Measurements from ENCODE around the gene EPHA6. TPM values are rescaled to one million over a fixed set of nuclear protein-coding genes. Genes with fewer than 3 reads are reported as not detected.

The EPHA6 gene
- total RNA-seq, 1 experiment from 2014 or later = 0.61 TPM

DNA sequence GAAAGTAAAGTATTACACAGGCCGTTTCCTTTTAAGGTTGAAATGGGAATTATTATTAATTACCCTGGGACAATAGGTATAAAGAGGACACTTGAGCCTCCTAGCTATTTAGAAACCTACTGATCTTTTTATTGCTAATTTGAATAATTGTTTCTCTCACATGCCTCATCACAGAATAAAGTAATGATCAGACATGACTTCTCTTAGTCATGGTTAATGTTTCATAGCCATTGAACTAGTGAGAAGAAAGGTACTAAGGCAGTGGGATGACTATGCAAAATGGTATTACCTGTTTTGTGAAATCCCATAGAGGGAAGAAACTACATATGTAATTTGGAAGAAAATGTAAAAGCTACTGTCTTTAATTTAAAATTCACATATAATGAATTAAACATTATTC lies 85.6 kb downstream of the EPHA6 start:
- no peak overlapping the region for H2BK120ac ChIP-seq (ENCODE audit: low read depth, low read length, poor library complexity, severe bottlenecking)
- H3K14ac ChIP-seq (ENCODE audit: insufficient read depth, low read length) = no peak overlapping the region
- Mint-ChIP-seq H3K36me3 (ENCODE audit: insufficient read depth in 1 of 3, low read depth in 3 of 3) (no peaks in the 10 kb centered on the region), H3K27me3 (ENCODE audit: low read depth) (no peaks in the 10 kb centered on the region), H3K27ac (no peak overlapping the region), H3K4me3 (no peak overlapping the region), H3K9me3 (no peaks in the 10 kb centered on the region; a peak in 1 of 5 replicates), H3K4me1 (peaks cover 4 to 6% of the 10 kb centered on the region in 2 experiments; a peak in 3 of 4 replicates)
- H2BK20ac ChIP-seq (ENCODE audit: low read depth, low read length, poor library complexity, severe bottlenecking) = no peak overlapping the region
- no peaks in the 10 kb centered on the region for H3K9me3 ChIP-seq (ENCODE audit: control insufficient read depth, low read depth, low read length)
- no peak overlapping the region for H3K27ac ChIP-seq (ENCODE audit: insufficient read length, low read depth, low read length)
- no peaks in the 10 kb centered on the region for H3K27me3 ChIP-seq (ENCODE audit: insufficient read depth, low read length)
- no peak overlapping the region for H2AK5ac ChIP-seq (ENCODE audit: insufficient read length, low read length)
- H3K23me2 ChIP-seq (ENCODE audit: insufficient read length, low read depth, low read length, poor library complexity, severe bottlenecking) = no peaks in the 10 kb centered on the region
- H3K4ac ChIP-seq (ENCODE audit: low read depth, low read length) = no peak overlapping the region
- no peak overlapping the region for H3K56ac ChIP-seq (ENCODE audit: insufficient read length, low read depth, low read length)
- DNase-seq = no peak
- TF ChIP-seq, protein P1, sequence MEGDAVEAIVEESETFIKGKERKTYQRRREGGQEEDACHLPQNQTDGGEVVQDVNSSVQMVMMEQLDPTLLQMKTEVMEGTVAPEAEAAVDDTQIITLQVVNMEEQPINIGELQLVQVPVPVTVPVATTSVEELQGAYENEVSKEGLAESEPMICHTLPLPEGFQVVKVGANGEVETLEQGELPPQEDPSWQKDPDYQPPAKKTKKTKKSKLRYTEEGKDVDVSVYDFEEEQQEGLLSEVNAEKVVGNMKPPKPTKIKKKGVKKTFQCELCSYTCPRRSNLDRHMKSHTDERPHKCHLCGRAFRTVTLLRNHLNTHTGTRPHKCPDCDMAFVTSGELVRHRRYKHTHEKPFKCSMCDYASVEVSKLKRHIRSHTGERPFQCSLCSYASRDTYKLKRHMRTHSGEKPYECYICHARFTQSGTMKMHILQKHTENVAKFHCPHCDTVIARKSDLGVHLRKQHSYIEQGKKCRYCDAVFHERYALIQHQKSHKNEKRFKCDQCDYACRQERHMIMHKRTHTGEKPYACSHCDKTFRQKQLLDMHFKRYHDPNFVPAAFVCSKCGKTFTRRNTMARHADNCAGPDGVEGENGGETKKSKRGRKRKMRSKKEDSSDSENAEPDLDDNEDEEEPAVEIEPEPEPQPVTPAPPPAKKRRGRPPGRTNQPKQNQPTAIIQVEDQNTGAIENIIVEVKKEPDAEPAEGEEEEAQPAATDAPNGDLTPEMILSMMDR (conservative IDR thresholded peaks at IDR 0.05) = no peak
- no peak overlapping the region for H3K4me2 ChIP-seq (ENCODE audit: insufficient read depth, insufficient read length, low read length)
- no peak overlapping the region for H3T11ph ChIP-seq (ENCODE audit: low read length)
- H2BK12ac ChIP-seq (ENCODE audit: insufficient read length, low read depth, low read length) = no peak overlapping the region
- no peaks in the 10 kb centered on the region for H4K20me1 ChIP-seq (ENCODE audit: control insufficient read depth, insufficient read depth, insufficient read length)
- H3K4me1 ChIP-seq (ENCODE audit: insufficient read depth, low read length) = no peaks in the 10 kb centered on the region
- whole genome bisulfite sequencing (ENCODE audit: extremely low coverage, insufficient read length, low lambda C conversion rate) = no CpG with 5 or more reads among the region's 1 CpG
- no peak overlapping the region for H3K18ac ChIP-seq (ENCODE audit: insufficient read length, low read depth, low read length)
- H4K91ac ChIP-seq (ENCODE audit: insufficient read length, low read depth, low read length) = no peak overlapping the region
- no peak overlapping the region for H4K8ac ChIP-seq (replicated peaks; ENCODE audit: insufficient read length, low read depth, low read length)
- H3K23ac ChIP-seq (ENCODE audit: insufficient read length, low read depth, low read length) = no peak overlapping the region
- no peak overlapping the region for H2AFZ ChIP-seq (ENCODE audit: low read length)
- no peak overlapping the region for H3K9ac ChIP-seq (ENCODE audit: extremely low read depth, insufficient read length, low read length)
- no peak overlapping the region for H2BK5ac ChIP-seq (ENCODE audit: insufficient read length, low read length)
- no peak overlapping the region for H2BK15ac ChIP-seq (ENCODE audit: low read depth, low read length)
- H3K79me2 ChIP-seq (ENCODE audit: insufficient read depth, low read length) = no peaks in the 10 kb centered on the region; the same call in 1 of the 2 replicates
- no peak overlapping the region for H4K5ac ChIP-seq (ENCODE audit: insufficient read length, low read depth, low read length)
- no peaks in the 10 kb centered on the region for H3K79me1 ChIP-seq (ENCODE audit: insufficient read depth, low read depth, low read length, poor library complexity, severe bottlenecking)
